Measurements from ENCODE around the gene MYEOV. TPM values are rescaled to one million over a fixed set of nuclear protein-coding genes. Genes with fewer than 3 reads are reported as not detected.

MYEOV gene
- 3.6 and 4.5 TPM in 2 replicates for polyA plus RNA-seq (2011; rRNA removed)
- polyA minus RNA-seq (2011; rRNA and poly(A)+ RNA removed): 3.6 and 9.9 TPM in 2 replicates

DNA sequence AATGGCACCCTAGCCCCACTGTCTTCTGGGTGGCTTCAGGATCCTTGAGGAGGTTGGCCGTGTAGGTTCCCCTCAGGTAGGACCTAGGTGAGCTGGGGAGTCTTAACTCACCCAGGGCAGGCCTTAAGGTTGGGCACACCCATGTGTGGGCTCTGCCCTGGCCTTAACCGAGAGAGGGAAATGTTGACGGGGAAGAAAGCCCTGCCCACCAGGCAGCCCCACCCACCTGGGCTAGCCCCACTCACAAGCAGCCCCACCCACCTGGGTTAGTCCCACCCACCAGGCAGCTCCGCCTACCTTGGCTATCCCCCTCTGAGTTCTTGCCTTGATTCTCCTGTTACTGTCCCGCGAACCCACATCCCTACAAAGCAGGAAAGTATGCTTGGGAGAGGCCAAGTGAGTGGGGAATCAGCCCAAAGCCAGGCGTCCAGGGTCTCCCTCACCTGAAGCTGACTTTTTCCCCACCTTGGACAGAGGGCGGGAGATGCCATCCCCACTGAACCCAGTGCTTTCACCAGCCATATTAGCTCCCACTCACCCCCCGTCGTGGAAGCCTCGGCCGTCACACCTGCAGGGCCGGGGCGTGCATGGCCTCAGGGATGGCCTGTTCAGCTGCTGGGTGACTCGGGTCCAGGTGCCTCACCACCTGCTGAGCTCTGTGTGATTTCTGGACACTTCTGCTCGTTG, at the start of gene MYEOV:
Gene MYEOV (plus strand): TSS at position 337 of the 687 bp plus-strand sequence. CDS start 1,200 bp downstream, outside the sequence.
- H3K27me3 ChIP-seq (ENCODE audit: control insufficient read depth, insufficient read depth, low read length): no peaks in the 10 kb centered on the region
- no peak for DNase-seq (ENCODE audit: low read depth)
- no peak within 1 kb of the TSS for H3K4me3 ChIP-seq (ENCODE audit: low read depth, low read length)
- no peaks in the 10 kb centered on the region for H3K36me3 ChIP-seq (ENCODE audit: control insufficient read depth, insufficient read depth, low read length)
- CTCF ChIA-PET: interaction anchor here (0.7 to 3.9 kb wide), 5 partner anchors 10 to 350 kb away, joined by 3 to 53 read pairs (median 9); no protein-coding TSS in a partner anchor
- POLR2A ChIA-PET: no interaction called here
- TF ChIP-seq, protein P1, sequence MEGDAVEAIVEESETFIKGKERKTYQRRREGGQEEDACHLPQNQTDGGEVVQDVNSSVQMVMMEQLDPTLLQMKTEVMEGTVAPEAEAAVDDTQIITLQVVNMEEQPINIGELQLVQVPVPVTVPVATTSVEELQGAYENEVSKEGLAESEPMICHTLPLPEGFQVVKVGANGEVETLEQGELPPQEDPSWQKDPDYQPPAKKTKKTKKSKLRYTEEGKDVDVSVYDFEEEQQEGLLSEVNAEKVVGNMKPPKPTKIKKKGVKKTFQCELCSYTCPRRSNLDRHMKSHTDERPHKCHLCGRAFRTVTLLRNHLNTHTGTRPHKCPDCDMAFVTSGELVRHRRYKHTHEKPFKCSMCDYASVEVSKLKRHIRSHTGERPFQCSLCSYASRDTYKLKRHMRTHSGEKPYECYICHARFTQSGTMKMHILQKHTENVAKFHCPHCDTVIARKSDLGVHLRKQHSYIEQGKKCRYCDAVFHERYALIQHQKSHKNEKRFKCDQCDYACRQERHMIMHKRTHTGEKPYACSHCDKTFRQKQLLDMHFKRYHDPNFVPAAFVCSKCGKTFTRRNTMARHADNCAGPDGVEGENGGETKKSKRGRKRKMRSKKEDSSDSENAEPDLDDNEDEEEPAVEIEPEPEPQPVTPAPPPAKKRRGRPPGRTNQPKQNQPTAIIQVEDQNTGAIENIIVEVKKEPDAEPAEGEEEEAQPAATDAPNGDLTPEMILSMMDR (IDR thresholded peaks at IDR 0.05; ENCODE audit: insufficient read depth, low read depth, low read length): no peak

GRCh38 chr11:69244266-69244665, 49.7 kb upstream of the MYEOV start:
- no peak for DNase-seq (ENCODE audit: low read depth)
- TF ChIP-seq, protein P1 (IDR thresholded peaks at IDR 0.05; ENCODE audit: insufficient read depth, low read depth, low read length): no peak
- Histone ChIP-seq H3K36me3 (ENCODE audit: control insufficient read depth, insufficient read depth, low read length) (no peaks in the 10 kb centered on the region), H3K27me3 (ENCODE audit: control insufficient read depth, insufficient read depth, low read length) (peaks cover 7% of the 10 kb centered on the region), H3K4me3 (ENCODE audit: low read depth, low read length) (no peak overlapping the region)
- CTCF ChIA-PET: interaction anchor here (1.1 to 1.4 kb wide), 2 partner anchors 48 to 399 kb away, joined by 3 read pairs; no protein-coding TSS in a partner anchor
- POLR2A ChIA-PET: interaction anchor here (0.6 kb wide), 1 partner anchor 283 kb away, joined by 6 read pairs; no protein-coding TSS in a partner anchor

- ChIA-PET CTCF (interaction anchor here (0.8 kb wide), 1 partner anchor 17 kb away, joined by 3 read pairs; no protein-coding TSS in a partner anchor), POLR2A (interaction anchor here (0.6 kb wide), 1 partner anchor 158 kb away, joined by 11 read pairs; no protein-coding TSS in a partner anchor)
- TF ChIP-seq, protein P1 (IDR thresholded peaks at IDR 0.05; ENCODE audit: insufficient read depth, low read depth, low read length): no peak
- peaks cover 6% of the 10 kb centered on the region for H3K27me3 ChIP-seq (ENCODE audit: control insufficient read depth, insufficient read depth, low read length)
- no peak for DNase-seq (ENCODE audit: low read depth)
- no peak overlapping the region for H3K4me3 ChIP-seq (ENCODE audit: low read depth, low read length)
- H3K36me3 ChIP-seq (ENCODE audit: control insufficient read depth, insufficient read depth, low read length): no peaks in the 10 kb centered on the region
Measured at GRCh38 chr11:69245041-69245440, 48.9 kb upstream of the MYEOV start.

DNA sequence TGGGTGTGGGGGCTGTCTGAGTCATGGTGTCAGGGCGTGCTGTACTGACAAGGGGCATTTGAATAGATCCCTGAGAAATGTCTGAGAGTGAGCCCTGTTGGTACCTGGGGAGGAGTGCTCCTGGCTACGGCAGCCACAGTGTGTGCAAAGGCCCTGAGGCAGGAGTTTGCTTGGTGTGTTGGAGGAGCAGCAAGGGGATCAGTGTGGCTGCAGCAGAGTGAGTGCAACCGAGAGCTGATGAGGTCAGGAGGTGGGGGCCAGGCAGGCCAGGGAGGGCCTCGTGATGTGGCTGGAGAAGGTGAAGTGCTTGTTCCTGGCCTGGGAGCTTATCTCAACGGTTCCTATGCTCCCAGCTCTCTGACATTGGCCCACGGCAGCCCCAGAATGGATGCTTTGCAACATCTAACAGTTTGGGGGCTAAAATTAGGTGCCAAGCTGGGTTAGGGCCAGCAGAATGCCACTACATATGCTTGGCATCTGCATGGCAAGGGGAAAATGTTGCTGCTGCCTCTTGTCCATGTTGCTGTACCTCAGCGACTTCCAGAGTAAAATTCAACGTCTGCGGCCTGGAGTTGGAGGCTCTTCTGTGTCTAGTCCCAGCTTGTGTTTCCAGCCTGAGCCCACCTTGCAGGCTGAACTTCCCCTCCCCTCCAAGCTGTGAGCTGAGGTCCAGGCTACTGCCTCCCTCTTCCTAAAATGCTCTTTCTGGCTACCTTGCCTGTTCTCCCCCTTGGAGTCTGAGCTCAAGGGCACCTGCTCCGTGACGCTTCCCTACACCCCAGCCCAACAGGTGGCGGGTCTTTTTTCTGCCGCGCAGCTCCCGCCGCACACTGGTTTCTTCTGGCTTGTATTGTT, 48.2 kb upstream of the MYEOV start:
- H3K4me3 ChIP-seq (ENCODE audit: low read depth, low read length): no peak overlapping the region
- ChIA-PET CTCF (interaction anchor here (0.8 kb wide), 1 partner anchor 18 kb away, joined by 3 read pairs; no protein-coding TSS in a partner anchor), POLR2A (interaction anchor here (0.6 kb wide), 1 partner anchor 159 kb away, joined by 11 read pairs; no protein-coding TSS in a partner anchor)

More for the DNA sequence above, 48.2 kb upstream of the MYEOV start:
- Histone ChIP-seq H3K36me3 (ENCODE audit: control insufficient read depth, insufficient read depth, low read length) (no peaks in the 10 kb centered on the region), H3K27me3 (ENCODE audit: control insufficient read depth, insufficient read depth, low read length) (peaks cover 6% of the 10 kb centered on the region)
- no peak for DNase-seq (ENCODE audit: low read depth)
- TF ChIP-seq, protein P1 (IDR thresholded peaks at IDR 0.05; ENCODE audit: insufficient read depth, low read depth, low read length): no peak

All from BJ (cell line).